Adrenal gland (tissue), 12 donors: ENCODE data around the gene PRDM10. TPM values are rescaled to one million over a fixed set of nuclear protein-coding genes. Genes with fewer than 3 reads are reported as not detected.

ENCODE experiments used
- DNase-seq, 7 donors: peaks; one replicate each; pipeline ENCODE4 v3.0.0-alpha.2; 2019 to 2020
- H3K27ac ChIP-seq, 5 donors: fragments of 200-600 bp; sonication (generic) in 4 of 5; 1 replicate in 3 of 5; 2 replicates in 2 of 5; pipeline versions ENCODE4 v1.5.1 to v1.8.0; 2016 to 2020; ENCODE audit warnings: mild to moderate bottlenecking in 1 of 5
- H3K27me3 ChIP-seq: fragments of 200-600 bp; 2 replicates; pipeline ENCODE4 v1.8.0; 2021
- H3K36me3 ChIP-seq, 2 donors: fragments of 200-600 bp; replicated peaks in 1 of 2; 1 replicate in 1 of 2; 2 replicates in 1 of 2; pipeline versions ENCODE4 v1.5.1 to v1.8.0; 2018 to 2022
- H3K4me1 ChIP-seq, 2 donors: fragments of 200-600 bp; replicated peaks in 1 of 2; 1 replicate in 1 of 2; 2 replicates in 1 of 2; pipeline versions ENCODE4 v1.5.1 to v1.8.0; 2018 to 2021
- H3K4me3 ChIP-seq, 4 donors: fragments of 200-600 bp; sonication (generic) in 3 of 4; one replicate each; pipeline ENCODE4 v1.5.1; 2016 to 2018
- H3K9me3 ChIP-seq, 3 donors: fragments of 200-600 bp; sonication (generic) in 1 of 3; replicated peaks in 1 of 3; 1 replicate in 2 of 3; 2 replicates in 1 of 3; pipeline versions ENCODE4 v1.5.1 to v1.8.0; 2016 to 2021
- CTCF ChIP-seq, 6 experiments: fragments of 450-650 bp in 4 of 6; fragments of 200-600 bp in 2 of 6; sonication (generic) in 1 of 6; IDR thresholded peaks; 1 replicate in 5 of 6; 2 replicates in 1 of 6; pipeline versions ENCODE4 v1.5.1 to v1.8.0; 2016 to 2021; ENCODE audit warnings: antibody characterized with exemption in 6 of 6, mild to moderate bottlenecking in 2 of 6, moderate library complexity in 1 of 6
- POLR2A ChIP-seq, 2 donors: fragments of 450-650 bp; IDR thresholded peaks; one replicate each; pipeline ENCODE4 v1.6.1; 2017; ENCODE audit warnings: antibody characterized with exemption in 2 of 2, mild to moderate bottlenecking in 2 of 2, moderate library complexity in 1 of 2
- WGBS, 4 donors: extraction: QIAGEN DNeasy Blood & Tissue Kit in 2 of 4; methylation state at CpG; one replicate each; pipeline versions ENCODE4 v1.1.5 to v1.1.7; 2013 to 2017; 5-methylcytosine and 5-hydroxymethylcytosine counted together
- intact Hi-C, 2 donors: fragments of 100-400 bp; cut with DNase I; formaldehyde crosslinking; loops; one replicate each; pipeline versions ENCODE4 v1.14.1 to v1.15.0; 2022 to 2023
- polyA plus RNA-seq, 3 donors: library from polyadenylated mRNA; stranded (reverse); fragments of 200-250 nt in 2 of 3; fragments of 350-450 nt in 1 of 3; fragmentation: Illumina TruSeq in 1 of 3; extraction: RNeasy Lipid Tissue Mini Kit (QIAGEN cat#74804) in 1 of 3; gene quantifications; one replicate each; pipeline ENCODE4 v1.2.3, GENCODE V29; 2013 to 2014
- total RNA-seq, 9 donors: library from RNA; depleted of rRNA in 4 of 9; stranded (reverse); fragments of >200 nt in 4 of 9; fragments of 120-200 nt in 1 of 9; fragmentation: NEBNext Ultra II Directional in 1 of 9; extraction: Animal tissue kit (Norgen Biotek cat#: 25700) in 1 of 9; gene quantifications; one replicate each; pipeline versions ENCODE4 v1.1.0 to v1.2.4, GENCODE V29; 2013 to 2023
- donor health status: healthy with polysubstance abuse.
- donor health status: Bipolar disorder and iron deficiency.
- donor health status: DM: yes; HTN: yes; CAD: no.
- donor health status: DM: no; HTN: no; CAD: no.
- donor health status: DM: no; HTN: no; CAD: no.
- donor health status: DM: yes; HTN: yes; CAD: no.

PRDM10 gene
- total and polyA plus RNA-seq, 12 donors: 2.3 to 10.1 (median 6.4) TPM

DNA sequence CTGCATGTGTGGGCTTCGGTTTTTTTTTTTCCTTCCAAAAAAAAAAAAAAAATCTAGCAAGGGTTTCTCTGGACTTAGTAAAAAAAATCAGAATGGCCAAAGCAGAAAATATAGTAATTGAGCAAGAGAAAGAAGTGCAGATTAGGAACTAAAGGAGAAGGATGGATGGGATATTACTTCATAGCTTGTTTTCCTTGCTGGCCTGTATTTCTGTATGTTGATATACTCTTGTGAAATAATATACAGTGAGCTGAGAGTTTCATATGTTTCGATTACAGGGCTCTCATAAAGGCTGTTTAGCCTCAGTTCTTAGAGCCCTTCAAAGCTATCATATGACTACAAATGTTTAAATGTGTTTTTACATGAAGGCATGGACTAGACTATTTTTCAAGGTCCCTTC, 72.9 kb downstream of the PRDM10 start:
- intact Hi-C loops: no loop called here
- no peak for DNase-seq
- no peak overlapping the region for H3K27ac ChIP-seq
- H3K9me3 ChIP-seq: no peaks in the 10 kb centered on the region
- WGBS, 4 donors: 73 to 92% (median 84%) methylated on average over 2 of the region's 2 CpGs
- no peak overlapping the region for H3K4me3 ChIP-seq
- H3K4me1 ChIP-seq: no peaks in the 10 kb centered on the region
- no peak for TF ChIP-seq POLR2A (IDR thresholded peaks at IDR 0.05)
- no peak for TF ChIP-seq CTCF (IDR thresholded peaks at IDR 0.05)
- no peaks in the 10 kb centered on the region for H3K36me3 ChIP-seq
- no peaks in the 10 kb centered on the region for H3K27me3 ChIP-seq

- TF ChIP-seq CTCF (IDR thresholded peaks at IDR 0.05): no peak
- TF ChIP-seq POLR2A (IDR thresholded peaks at IDR 0.05): no peak
- WGBS, 4 donors: 90 to 94% (median 94%) methylated on average over 3 of the region's 3 CpGs
- H3K27me3 ChIP-seq: no peaks in the 10 kb centered on the region
These were observed 73.5 kb downstream of the PRDM10 start for GRCh38 chr11:129928923-129929692.

GRCh38 chr11:129922674-129923073, 80.0 kb downstream of the PRDM10 start:
- Histone ChIP-seq H3K36me3 (peaks cover 0 to 17% of the 10 kb centered on the region in 2 donors), H3K4me3 (no peak overlapping the region), H3K27ac (no peak overlapping the region), H3K4me1 (no peaks in the 10 kb centered on the region), H3K9me3 (no peaks in the 10 kb centered on the region), H3K27me3 (no peaks in the 10 kb centered on the region)
- no peak for TF ChIP-seq POLR2A (IDR thresholded peaks at IDR 0.05)
- TF ChIP-seq CTCF (IDR thresholded peaks at IDR 0.05): no peak
- DNase-seq: no peak
- WGBS, 4 donors: 81 to 94% (median 88%) methylated on average over 5 of the region's 5 CpGs
- intact Hi-C loops: loop anchor here (5.0 kb wide), 1 partner anchor 210 kb away; no protein-coding TSS in a partner anchor

More at GRCh38 chr11:129928923-129929692, 73.5 kb downstream of the PRDM10 start:
- H3K4me3 ChIP-seq: no peak overlapping the region
- H3K4me1 ChIP-seq: no peaks in the 10 kb centered on the region
- no peak for DNase-seq
- no peak overlapping the region for H3K27ac ChIP-seq
- no peaks in the 10 kb centered on the region for H3K9me3 ChIP-seq
- no peaks in the 10 kb centered on the region for H3K36me3 ChIP-seq
- intact Hi-C loops: no loop called here

DNA sequence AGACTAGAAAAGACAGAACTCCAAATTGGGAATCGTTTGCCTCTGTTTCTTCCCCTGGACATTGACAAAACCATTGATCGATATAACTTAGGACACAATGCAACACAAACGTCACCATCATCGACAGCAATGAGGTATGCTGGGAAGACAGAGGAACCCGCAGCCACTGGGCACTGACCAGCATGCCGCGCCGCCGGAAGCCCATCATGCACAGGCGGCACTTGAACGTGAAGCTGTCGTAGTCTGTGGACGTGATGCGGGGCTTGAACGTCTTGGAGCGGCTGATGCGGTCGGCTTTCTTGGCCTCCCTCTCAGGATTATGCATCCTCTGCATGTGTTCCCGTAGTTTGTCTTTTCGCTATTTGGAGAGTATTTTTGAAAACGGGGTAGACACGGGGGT, 84.3 kb downstream of the PRDM10 start:
- no peaks in the 10 kb centered on the region for H3K27me3 ChIP-seq
- no peak overlapping the region for H3K4me3 ChIP-seq
- 93 to 98% (median 98%) methylated on average over 22 of the region's 22 CpGs for WGBS, 4 donors
- H3K36me3 ChIP-seq: peaks cover 0 to 46% of the 10 kb centered on the region in 2 donors
- DNase-seq: no peak
- intact Hi-C loops: no loop called here
- H3K9me3 ChIP-seq: no peaks in the 10 kb centered on the region
- no peak overlapping the region for H3K27ac ChIP-seq
- TF ChIP-seq POLR2A (IDR thresholded peaks at IDR 0.05) (no peak), CTCF (IDR thresholded peaks at IDR 0.05) (no peak)
- H3K4me1 ChIP-seq: no peaks in the 10 kb centered on the region
